HG03060 (cell line): ENCODE data around the gene CLSTN2.

Source experiments
- ATAC-seq: cut with Tn5 transposase; IDR thresholded peaks from one replicate; pipeline ENCODE4 v1.9.1; 2021; ENCODE audit warnings: low read depth, moderate number of reproducible peaks; ENCODE audit not compliant: unreplicated experiment

The CLSTN2 gene

GRCh38 chr3:140176526-140176925, 241.5 kb downstream of the CLSTN2 start:
- no peak for ATAC-seq

- no peak for ATAC-seq
Measured at GRCh38 chr3:140177943-140178342, 243.0 kb downstream of the CLSTN2 start.

GRCh38 chr3:140178482-140178881, 243.5 kb downstream of the CLSTN2 start:
- no peak for ATAC-seq

GRCh38 chr3:140180603-140181002, 245.6 kb downstream of the CLSTN2 start:
- ATAC-seq: no peak

GRCh38 chr3:140185375-140185774, 250.4 kb downstream of the CLSTN2 start:
- no peak for ATAC-seq

- ATAC-seq: no peak
Measured at GRCh38 chr3:140186421-140186920, 251.5 kb downstream of the CLSTN2 start.

GRCh38 chr3:140187028-140187427, 252.0 kb downstream of the CLSTN2 start:
- no peak for ATAC-seq

GRCh38 chr3:140187656-140188221, 252.8 kb downstream of the CLSTN2 start:
- ATAC-seq: no peak

GRCh38 chr3:140188285-140188684, 253.3 kb downstream of the CLSTN2 start:
- ATAC-seq: no peak

- no peak for ATAC-seq
Measured at GRCh38 chr3:140189267-140189666, 254.3 kb downstream of the CLSTN2 start.

- no peak for ATAC-seq
Measured at GRCh38 chr3:140189976-140190375, 255.0 kb downstream of the CLSTN2 start.

- no peak for ATAC-seq
Measured at GRCh38 chr3:140196970-140197369, 262.0 kb downstream of the CLSTN2 start.

- no peak for ATAC-seq
Measured at GRCh38 chr3:140198242-140198641, 263.3 kb downstream of the CLSTN2 start.

- no peak for ATAC-seq
Measured at GRCh38 chr3:140199008-140199407, 264.0 kb downstream of the CLSTN2 start.

GRCh38 chr3:140199743-140200142, 264.8 kb downstream of the CLSTN2 start:
- ATAC-seq: no peak

- ATAC-seq: no peak
Measured at GRCh38 chr3:140203510-140203909, 268.5 kb downstream of the CLSTN2 start.

GRCh38 chr3:140204271-140204984, 269.4 kb downstream of the CLSTN2 start:
- ATAC-seq: no peak

GRCh38 chr3:140205598-140205997, 270.6 kb downstream of the CLSTN2 start:
- ATAC-seq: no peak

- no peak for ATAC-seq
Measured at GRCh38 chr3:140206196-140207040, 271.4 kb downstream of the CLSTN2 start.

- ATAC-seq: no peak
Measured at GRCh38 chr3:140207541-140207940, 272.6 kb downstream of the CLSTN2 start.

GRCh38 chr3:140216249-140216648, 281.3 kb downstream of the CLSTN2 start:
- no peak for ATAC-seq
